NCI-H1694 (cell line): ENCODE data around the gene TANK.
"Not testable (repeated sequence)": the region's sequence is repeated elsewhere in the genome, so short reads cannot be mapped to it uniquely, and the experiment has no call there.

ENCODE experiments used
- DNase-seq: peaks from one replicate; lab custom pipeline; 2025; lab: John Stamatoyannopoulos, UW

TANK gene

GRCh38 chr2:161232571-161232970, 72.3 kb downstream of the TANK start:
- DNase-seq, result peak; percentile 25

- DNase-seq, result no peak
Observed at GRCh38 chr2:161233858-161234431, 73.7 kb downstream of the TANK start.

- DNase-seq, result no peak
Observed at GRCh38 chr2:161234627-161235026, 74.4 kb downstream of the TANK start.

DNA sequence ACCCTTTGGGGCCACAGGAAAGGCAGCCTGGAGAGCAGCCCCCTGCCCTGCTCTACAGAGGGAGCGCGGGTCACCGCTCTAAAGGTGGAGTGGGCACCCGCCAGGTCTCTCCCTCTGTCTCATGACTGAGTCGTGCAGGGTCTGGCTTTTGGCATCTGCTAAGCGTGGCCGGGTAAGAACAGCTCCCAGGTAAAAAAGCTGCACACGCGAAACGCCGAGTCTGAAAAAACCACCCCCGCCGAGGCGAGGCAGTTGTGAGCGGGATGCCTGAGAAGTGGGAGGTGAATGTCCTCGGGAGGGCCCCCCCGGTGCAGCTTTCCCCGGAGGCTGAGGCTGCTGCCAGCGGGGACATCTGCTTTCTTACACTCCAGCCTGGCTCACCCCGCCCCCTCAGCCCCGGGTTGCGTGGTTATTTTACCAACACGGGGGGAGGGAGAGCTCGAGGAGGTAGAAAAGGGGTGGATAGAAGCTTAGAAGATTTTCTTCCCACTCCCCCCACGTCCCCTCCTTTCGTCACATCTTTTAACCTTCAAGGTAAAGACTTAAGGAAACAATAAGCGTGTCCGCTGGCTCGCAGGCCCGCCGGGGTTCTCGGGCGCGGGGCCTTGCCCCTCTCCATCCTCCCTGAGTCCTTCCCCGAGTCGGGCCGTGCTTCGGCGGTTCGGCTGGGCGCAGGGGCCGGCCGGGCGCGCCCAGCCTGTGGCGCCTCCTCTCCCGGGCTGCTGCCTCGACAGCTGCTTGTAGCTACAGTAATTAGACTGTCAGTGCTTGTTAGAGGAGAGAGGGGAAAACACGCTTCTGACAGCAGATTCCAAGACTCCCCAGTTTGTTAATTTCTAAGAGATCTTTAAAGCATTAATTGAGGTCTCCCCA, 77.4 kb downstream of the TANK start:
- peak; percentile 72 for DNase-seq

DNA sequence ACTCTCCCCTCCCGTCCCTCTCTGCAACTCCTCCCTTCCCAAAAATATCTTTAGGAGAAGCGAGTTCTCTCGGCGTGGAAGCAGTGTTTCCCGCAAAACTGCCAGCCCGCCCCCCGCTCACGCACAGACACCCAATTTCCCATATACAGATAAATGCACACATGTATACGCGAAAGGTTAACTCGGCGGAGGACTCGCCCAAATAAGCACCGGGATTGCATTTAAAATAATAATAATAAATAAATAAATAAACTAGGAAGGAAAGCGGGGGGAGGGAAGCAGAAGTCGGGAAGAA, 78.0 kb downstream of the TANK start:
- no peak for DNase-seq

GRCh38 chr2:161238560-161239325, 78.5 kb downstream of the TANK start:
- peak; percentile 87 for DNase-seq

DNA sequence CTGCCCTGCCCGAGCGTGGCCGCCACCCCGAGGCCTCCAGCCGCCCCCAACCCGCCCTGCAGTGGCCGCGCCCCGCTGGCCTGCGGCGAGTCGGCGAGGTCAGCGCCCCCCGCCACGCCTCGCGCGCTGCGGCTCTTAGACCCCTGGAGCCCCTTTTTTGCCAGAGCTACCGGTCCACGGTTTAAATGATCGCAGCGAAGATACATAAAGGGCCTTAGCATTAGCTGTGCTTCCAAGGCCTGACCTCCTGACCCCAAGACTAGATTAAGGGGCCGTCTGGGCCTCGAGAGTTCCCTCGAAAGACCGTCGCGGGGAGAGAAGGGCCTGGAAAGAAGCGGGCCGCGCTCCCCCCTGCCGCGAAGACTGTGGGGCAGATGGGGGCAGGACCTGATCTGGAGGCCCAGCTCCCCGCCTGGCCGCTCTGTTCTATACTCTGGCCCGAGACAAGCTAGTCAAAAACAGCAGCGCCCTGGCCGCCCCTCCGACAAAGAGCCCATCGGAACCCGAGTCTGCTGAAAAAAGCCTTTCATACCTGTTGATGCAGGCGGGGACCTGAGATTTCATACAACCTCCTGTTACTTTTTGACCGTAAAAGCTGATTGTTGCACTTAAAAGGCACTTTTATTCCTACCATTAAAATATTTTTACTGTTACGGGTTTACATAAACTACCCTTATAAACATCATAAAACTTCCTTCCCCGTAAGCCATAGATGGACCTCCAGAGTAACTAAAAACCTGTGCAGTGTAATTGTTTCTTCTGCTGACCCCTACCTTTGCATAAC, 79.3 kb downstream of the TANK start:
- DNase-seq, result no peak

GRCh38 chr2:161241894-161242293, 81.7 kb downstream of the TANK start:
- DNase-seq, result no peak

GRCh38 chr2:161243312-161243711, 83.1 kb downstream of the TANK start:
- no peak for DNase-seq

GRCh38 chr2:161243905-161244304, 83.7 kb downstream of the TANK start:
- DNase-seq, result no peak

DNA sequence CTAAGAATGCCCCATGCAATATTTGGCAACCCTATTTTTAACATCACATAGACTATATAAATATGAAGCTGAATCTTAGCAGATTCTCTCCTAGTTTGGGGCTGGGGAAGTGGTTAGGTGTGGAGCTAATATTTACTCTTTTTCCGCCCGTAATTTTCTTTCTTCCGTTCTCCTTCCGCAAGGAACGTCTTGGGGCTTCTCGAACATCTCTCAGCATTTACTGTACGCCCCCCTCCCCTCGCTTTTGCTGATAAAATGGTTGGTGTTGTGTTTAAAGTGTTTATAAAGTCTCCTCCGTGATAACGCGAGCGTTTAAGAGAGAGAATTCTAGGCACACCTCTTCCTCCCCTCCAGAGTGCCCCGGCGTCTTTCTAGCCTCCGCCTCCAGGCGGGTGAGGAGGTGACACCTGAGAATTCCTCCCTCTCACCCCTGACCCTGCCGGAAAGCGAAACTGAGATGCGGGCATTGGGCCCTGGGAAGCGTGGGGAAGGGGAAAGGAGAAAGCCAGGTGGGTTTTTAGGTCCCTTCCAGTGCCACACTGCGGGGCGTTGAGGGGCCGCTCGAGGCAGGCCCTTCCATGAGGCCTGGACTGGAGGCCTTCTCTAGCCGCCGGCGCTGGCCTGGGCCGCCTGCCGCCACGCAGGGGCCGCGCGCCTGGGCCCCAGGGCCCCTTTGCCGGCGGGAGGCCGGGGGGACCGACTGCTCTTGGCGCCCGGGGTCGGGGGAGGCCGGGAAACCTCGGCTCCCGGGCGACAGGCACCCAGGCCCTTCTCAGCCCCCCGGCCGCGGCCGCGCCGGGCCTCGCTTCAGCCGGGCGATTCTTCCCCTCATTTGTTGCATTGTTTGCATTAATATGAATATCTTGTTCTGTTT, 84.4 kb downstream of the TANK start:
- not testable (repeated sequence) for DNase-seq

- DNase-seq, result no peak
Observed at GRCh38 chr2:161245261-161245553, 85.0 kb downstream of the TANK start.

DNA sequence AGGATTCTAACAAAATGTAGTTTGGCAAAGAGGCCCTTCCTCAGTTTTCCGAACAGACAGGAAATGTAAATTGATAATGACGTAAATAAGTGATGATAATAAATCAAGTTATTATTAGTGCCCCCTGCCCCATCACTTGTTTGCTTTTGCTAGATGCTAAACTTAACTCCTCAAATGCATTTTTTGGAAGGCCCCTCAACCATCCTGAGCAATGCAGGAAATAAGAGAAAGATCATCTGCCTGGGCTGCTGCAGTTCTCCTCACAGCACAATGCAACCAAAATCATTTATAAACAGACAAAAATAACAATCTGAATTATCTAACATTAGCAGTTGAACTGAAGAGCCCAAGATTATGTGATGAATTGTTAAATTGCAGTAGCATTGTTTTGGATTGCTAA, 85.4 kb downstream of the TANK start:
- DNase-seq, result no peak

DNA sequence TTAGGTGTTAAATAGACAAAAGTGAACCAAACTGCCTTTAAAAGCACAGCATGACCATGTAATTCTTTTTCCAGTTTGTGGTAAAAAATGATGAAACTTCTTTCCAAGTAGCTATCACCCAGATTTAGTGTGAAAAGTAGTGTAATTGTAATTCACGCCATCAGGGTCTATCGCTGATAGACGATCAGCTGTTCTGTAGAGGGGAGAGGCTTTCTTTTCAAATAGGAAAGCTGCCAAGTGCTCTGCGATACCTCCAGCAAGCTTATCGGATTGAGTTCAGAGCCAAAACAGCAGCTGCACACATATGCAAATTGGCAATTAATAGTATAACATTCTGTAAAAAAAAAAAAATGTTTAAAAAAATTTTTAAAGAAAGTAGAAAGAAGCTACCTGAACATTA, 86.1 kb downstream of the TANK start:
- DNase-seq, result peak; percentile 52

DNA sequence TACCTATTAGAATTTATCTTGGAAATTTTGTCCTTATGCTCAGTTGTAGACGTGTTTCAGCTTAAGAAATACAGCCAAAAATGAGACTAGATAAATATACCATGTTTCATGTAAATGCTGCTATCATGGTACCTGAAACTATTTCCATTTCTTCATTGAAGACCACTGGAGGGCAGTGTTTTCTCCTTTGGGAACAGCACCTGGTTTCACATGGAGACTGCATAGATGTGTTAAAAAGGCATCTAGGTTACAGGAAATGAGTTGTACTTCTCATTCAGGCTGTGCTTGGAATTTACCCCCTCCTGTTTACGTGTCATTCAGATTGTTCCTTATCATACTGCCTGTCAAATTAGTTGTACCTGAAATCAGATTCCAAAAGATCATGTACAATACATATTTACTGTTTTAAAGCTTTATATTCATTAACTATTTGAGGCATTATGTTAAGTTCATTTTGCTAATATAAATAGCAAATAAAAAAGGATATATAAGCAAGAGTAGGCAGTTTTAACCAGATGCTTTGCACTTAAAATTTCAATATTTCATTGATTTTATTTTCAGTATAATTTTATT, 90.7 kb downstream of the TANK start:
- peak; percentile 41 for DNase-seq

DNA sequence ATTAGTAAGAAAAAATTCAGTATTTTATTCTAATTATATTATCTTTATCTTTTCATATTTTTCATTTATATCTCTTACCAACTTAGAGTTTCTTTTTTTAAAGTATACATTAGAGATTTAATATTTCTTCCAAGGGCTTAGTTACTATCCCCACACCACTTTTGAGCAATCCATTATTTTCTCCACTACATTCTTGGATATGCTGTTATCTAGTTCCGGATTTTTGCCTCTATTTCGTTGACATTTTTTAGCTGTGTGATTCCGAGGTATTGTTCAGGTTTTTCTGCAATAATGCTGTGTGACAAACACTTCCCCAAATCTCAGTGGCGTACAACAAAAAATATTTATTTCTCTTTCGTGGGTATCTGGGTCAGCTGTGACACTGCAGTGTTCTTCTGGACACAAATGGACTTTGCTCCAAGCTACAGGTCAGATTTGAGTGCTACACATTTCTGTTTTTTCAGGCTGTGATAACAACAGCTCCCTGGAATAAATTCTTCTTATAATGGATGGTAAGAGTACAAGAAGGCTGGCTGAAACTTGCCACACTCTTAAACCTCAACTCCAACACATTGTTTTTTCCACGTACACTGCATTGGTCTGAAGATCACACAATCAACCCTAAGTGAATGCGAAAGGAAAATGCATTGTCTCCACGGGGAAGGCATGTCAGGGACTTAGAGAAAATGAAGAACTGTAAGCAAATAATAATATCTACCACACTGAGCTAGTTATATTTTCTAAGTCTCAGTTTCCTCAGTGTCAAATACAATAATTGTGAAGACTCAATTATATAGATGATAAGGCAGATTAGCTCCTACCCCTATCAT, 97.1 kb downstream of the TANK start:
- no peak for DNase-seq

GRCh38 chr2:161265874-161266273, 105.6 kb downstream of the TANK start:
- DNase-seq, result peak; percentile 37

- no peak for DNase-seq
Observed at GRCh38 chr2:161269111-161269510, 108.9 kb downstream of the TANK start.

GRCh38 chr2:161273038-161273760, 113.0 kb downstream of the TANK start:
- DNase-seq, result peak; percentile 94
